Heart left ventricle (tissue), 16 donors: Measurements from ENCODE around the gene P4HA3. TPM values are rescaled to one million over a fixed set of nuclear protein-coding genes. Genes with fewer than 3 reads are reported as not detected.
"Not testable (repeated sequence)": the region's sequence is repeated elsewhere in the genome, so short reads cannot be mapped to it uniquely, and the experiment has no call there.

Experiments
- ATAC-seq, 4 donors: fragments of 200-7000 bp; cut with Tn5 transposase; one replicate each; pipeline ENCODE4 v1.9.1; 2020 to 2022; ENCODE audit warnings: moderate library complexity in 4 of 4, mild to moderate bottlenecking in 3 of 4, moderate number of reproducible peaks in 1 of 4
- DNase-seq, 5 donors: peaks; one replicate each; pipeline ENCODE4 v3.0.0-alpha.2; 2020
- H3K27ac ChIP-seq, 12 donors: fragments of 200-600 bp; sonication (generic) in 4 of 12; one replicate each; pipeline versions ENCODE4 v1.5.0 to v1.8.0; 2016 to 2022; ENCODE audit warnings: mild to moderate bottlenecking in 2 of 12
- H3K27me3 ChIP-seq, 9 donors: fragments of 200-600 bp; sonication (generic) in 2 of 9; one replicate each; pipeline versions ENCODE4 v1.5.1 to v1.8.0; 2016 to 2022; ENCODE audit warnings: mild to moderate bottlenecking in 3 of 9
- H3K36me3 ChIP-seq, 9 donors: fragments of 200-600 bp; sonication (generic) in 2 of 9; one replicate each; pipeline versions ENCODE4 v1.5.0 to v1.8.0; 2018 to 2022; ENCODE audit warnings: mild to moderate bottlenecking in 2 of 9
- H3K4me1 ChIP-seq, 12 donors: fragments of 200-600 bp; sonication (generic) in 4 of 12; one replicate each; pipeline versions ENCODE4 v1.5.0 to v1.8.0; 2016 to 2022; ENCODE audit warnings: mild to moderate bottlenecking in 3 of 12
- H3K4me3 ChIP-seq, 12 donors: fragments of 200-600 bp; sonication (generic) in 4 of 12; one replicate each; pipeline versions ENCODE4 v1.5.0 to v1.8.0; 2017 to 2022; ENCODE audit warnings: mild to moderate bottlenecking in 9 of 12, moderate library complexity in 4 of 12
- H3K9me3 ChIP-seq, 12 donors: fragments of 200-600 bp; sonication (generic) in 4 of 12; one replicate each; pipeline versions ENCODE4 v1.5.0 to v1.8.0; 2016 to 2022; ENCODE audit warnings: mild to moderate bottlenecking in 1 of 12
- CTCF ChIP-seq, 12 donors: fragments of 200-600 bp; sonication (generic) in 4 of 12; IDR thresholded peaks; one replicate each; pipeline versions ENCODE4 v1.5.0 to v1.8.0; 2018 to 2022; ENCODE audit warnings: antibody characterized with exemption in 12 of 12, mild to moderate bottlenecking in 5 of 12
- POLR2A ChIP-seq, 2 donors: fragments of 450-650 bp; IDR thresholded peaks; one replicate each; pipeline ENCODE4 v1.6.1; 2017; ENCODE audit warnings: antibody characterized with exemption in 2 of 2, mild to moderate bottlenecking in 2 of 2, moderate library complexity in 2 of 2
- WGBS, 4 donors: extraction: QIAGEN DNeasy Blood & Tissue Kit in 2 of 4; methylation state at CpG; one replicate each; pipeline versions ENCODE4 v1.1.5 to v1.1.7; 2013 to 2018; 5-methylcytosine and 5-hydroxymethylcytosine counted together
- intact Hi-C, 10 donors: fragments of 100-400 bp; cut with DNase I; formaldehyde crosslinking; loops; one replicate each; pipeline versions ENCODE4 v1.11.1 to v1.14.2; 2022
- polyA plus RNA-seq, 2 donors: library from polyadenylated mRNA; stranded (reverse); fragments of 200-250 nt; gene quantifications; one replicate each; pipeline ENCODE4 v1.2.3, GENCODE V29; 2013
- total RNA-seq, 9 donors: library from RNA; depleted of rRNA in 2 of 9; stranded (reverse); fragments of >200 nt in 2 of 9; fragmentation: NEBNext Ultra II Directional in 3 of 9; extraction: Animal tissue kit (Norgen Biotek cat#: 25700) in 3 of 9; gene quantifications; one replicate each; pipeline versions ENCODE4 v1.1.0 to v1.2.4, GENCODE V29; 2016 to 2023
- donor health status: ischemic (EF 13 %, LVEDD 7.1; RV severe dilation, severe dysfunction).
- donor health status: healthy with polysubstance abuse.
- donor health status: DM: no; HTN: yes; CAD: no.
- donor health status: DM: no; HTN: no; CAD: no.
- donor health status: ischemic (EF 25% LVEDD 6.9; RV normal size, moderate dysfunction).
- donor health status: ischemic (EF 25% LVEDD 5.7; RV mildly dilated, moderate dysfunction).
- donor health status: healthy.
- donor health status: DM: yes; HTN: yes; CAD: no.
- donor health status: ischemic (EF 35%, LVEDD 5.7; RV mildly dilated, moderate dysfunction).
- donor health status: nonischemic (EF 11% LVEDD 7.7; RV severe dilation, severe dysfunction).
- donor health status: DM: yes; HTN: yes; CAD: no.
- donor health status: PGD.
- donor health status: ischemic (EF 29% LVEDD 5.4; RV normal size, mild dysfunction).
- donor health status: nonischemic (EF 23%, LVEDD 6.1; RV moderate dilation, normal function).

P4HA3 gene
- total and polyA plus RNA-seq, 11 donors, result 0.15 to 1.2 (median 0.54) TPM; not detected in 4

- no peak overlapping the region for H3K4me3 ChIP-seq
- H3K9me3 ChIP-seq, result no peaks in the 10 kb centered on the region
- H3K27me3 ChIP-seq, result no peaks in the 10 kb centered on the region
- WGBS, 4 donors, result 64 to 87% (median 77%) methylated on average over 6 of the region's 6 CpGs
- intact Hi-C loops, result no loop called here
- DNase-seq (no peak), ATAC-seq (no peak)
- peaks cover 0 to 46% (median 17%) of the 10 kb centered on the region in 9 donors for H3K36me3 ChIP-seq
- no peak overlapping the region for H3K27ac ChIP-seq
- TF ChIP-seq CTCF (IDR thresholded peaks at IDR 0.05) (no peak), POLR2A (IDR thresholded peaks at IDR 0.05) (no peak)
- peaks cover 0 to 9% (median 0%) of the 10 kb centered on the region in 12 donors for H3K4me1 ChIP-seq
Observed at GRCh38 chr11:74338963-74339362, 27.5 kb upstream of the P4HA3 start.

- WGBS, 4 donors, result 90 to 98% (median 92%) methylated on average over 1 of the region's 1 CpG
- Histone ChIP-seq H3K27ac (no peak overlapping the region), H3K9me3 (no peaks in the 10 kb centered on the region), H3K27me3 (no peaks in the 10 kb centered on the region), H3K4me1 (no peaks in the 10 kb centered on the region), H3K36me3 (peaks cover 0 to 24% (median 16%) of the 10 kb centered on the region in 9 donors), H3K4me3 (no peak overlapping the region)
- intact Hi-C loops, result no loop called here
- ATAC-seq (no peak), DNase-seq (no peak)
- TF ChIP-seq POLR2A (IDR thresholded peaks at IDR 0.05), result no peak
- no peak for TF ChIP-seq CTCF (IDR thresholded peaks at IDR 0.05)
Observed at GRCh38 chr11:74333193-74333592, 21.8 kb upstream of the P4HA3 start.

- WGBS, 4 donors, result 89 to 99% (median 97%) methylated on average over 1 of the region's 1 CpG
- no peak overlapping the region for H3K27ac ChIP-seq
- peaks cover 0 to 2% (median 0%) of the 10 kb centered on the region in 12 donors for H3K4me1 ChIP-seq
- no peak overlapping the region for H3K4me3 ChIP-seq
- H3K9me3 ChIP-seq, result no peaks in the 10 kb centered on the region
- no peaks in the 10 kb centered on the region for H3K27me3 ChIP-seq
- ATAC-seq, result no peak
- intact Hi-C loops, result no loop called here
- peaks cover 0 to 15% (median 12%) of the 10 kb centered on the region in 9 donors for H3K36me3 ChIP-seq
- no peak for DNase-seq
- TF ChIP-seq CTCF (IDR thresholded peaks at IDR 0.05) (no peak), POLR2A (IDR thresholded peaks at IDR 0.05) (no peak)
Observed at GRCh38 chr11:74332291-74332690, 20.9 kb upstream of the P4HA3 start.

DNA sequence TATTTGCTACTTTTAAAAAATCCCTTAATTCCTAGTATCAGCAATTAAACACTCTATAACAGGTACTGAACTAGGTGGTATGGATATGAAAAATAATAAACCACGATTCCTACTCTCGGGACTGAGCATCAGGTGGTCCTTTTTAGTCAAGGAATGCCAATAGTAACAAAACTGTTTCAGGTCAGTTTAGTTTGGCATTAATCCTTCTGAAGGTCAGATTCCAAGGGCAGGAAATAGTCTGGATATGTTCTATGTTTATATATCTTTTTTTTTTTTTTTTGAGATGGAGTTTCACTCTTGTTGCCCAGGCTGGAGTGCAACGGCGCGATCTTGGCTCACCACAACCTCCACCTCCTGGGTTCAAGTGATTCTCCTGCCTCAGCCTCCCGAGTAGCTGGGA, 19.6 kb upstream of the P4HA3 start:
- H3K4me1 ChIP-seq, result peaks cover 0 to 14% (median 12%) of the 10 kb centered on the region in 12 donors
- DNase-seq, H3K27me3 ChIP-seq, H3K36me3 ChIP-seq, H3K9me3 ChIP-seq, H3K4me3 ChIP-seq, H3K27ac ChIP-seq, ATAC-seq, intact Hi-C loops: not testable (repeated sequence)
- WGBS, 4 donors, result 80 to 86% (median 84%) methylated on average over 6 of the region's 6 CpGs
